GM18517 (cell line): ENCODE results near the gene TTLL11.

Experiments used
- ATAC-seq: cut with Tn5 transposase; IDR thresholded peaks from one replicate; pipeline ENCODE4 v1.9.1; 2021; ENCODE audit warnings: mild to moderate bottlenecking, moderate library complexity; ENCODE audit not compliant: unreplicated experiment

The TTLL11 gene

DNA sequence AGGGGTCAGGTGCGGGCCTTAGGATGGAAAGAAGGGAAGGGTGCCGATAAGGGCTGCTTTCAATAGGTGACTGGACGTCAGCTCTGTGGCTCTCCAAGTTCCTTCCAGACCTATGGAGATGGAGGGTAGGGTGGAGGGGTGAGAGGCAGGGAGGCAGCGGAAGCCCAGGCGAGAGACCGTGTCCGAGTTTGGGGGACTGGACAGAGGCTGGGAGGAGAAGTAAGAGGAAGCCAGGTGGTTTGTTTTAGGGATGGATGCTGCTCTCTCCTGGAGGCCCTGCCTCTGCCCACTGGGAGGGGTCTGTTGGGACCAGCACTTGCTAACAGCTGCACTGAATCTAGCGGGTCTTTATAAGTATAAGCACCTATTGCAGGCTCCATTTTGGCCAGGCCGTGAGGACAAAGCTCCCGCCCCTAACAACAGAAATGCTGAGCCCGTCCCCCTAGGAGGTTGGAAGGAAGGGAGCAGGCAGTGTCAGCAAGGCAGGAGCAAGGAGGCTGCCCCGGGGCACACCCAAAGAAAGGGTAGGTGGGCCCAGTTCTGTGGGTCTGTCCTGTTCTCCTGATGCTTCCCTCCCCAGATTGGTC is 274.2 kb downstream of the TTLL11 start:
- no peak for ATAC-seq

GRCh38 chr9:121818016-121818661 is 275.0 kb downstream of the TTLL11 start:
- no peak for ATAC-seq

- ATAC-seq = no peak
Observed at GRCh38 chr9:121817476-121817875, 275.6 kb downstream of the TTLL11 start.

GRCh38 chr9:121816845-121817450 is 276.2 kb downstream of the TTLL11 start:
- no peak for ATAC-seq

GRCh38 chr9:121816449-121816817 is 276.7 kb downstream of the TTLL11 start:
- no peak for ATAC-seq

- ATAC-seq = no peak
Observed at GRCh38 chr9:121815546-121816448, 277.3 kb downstream of the TTLL11 start.

DNA sequence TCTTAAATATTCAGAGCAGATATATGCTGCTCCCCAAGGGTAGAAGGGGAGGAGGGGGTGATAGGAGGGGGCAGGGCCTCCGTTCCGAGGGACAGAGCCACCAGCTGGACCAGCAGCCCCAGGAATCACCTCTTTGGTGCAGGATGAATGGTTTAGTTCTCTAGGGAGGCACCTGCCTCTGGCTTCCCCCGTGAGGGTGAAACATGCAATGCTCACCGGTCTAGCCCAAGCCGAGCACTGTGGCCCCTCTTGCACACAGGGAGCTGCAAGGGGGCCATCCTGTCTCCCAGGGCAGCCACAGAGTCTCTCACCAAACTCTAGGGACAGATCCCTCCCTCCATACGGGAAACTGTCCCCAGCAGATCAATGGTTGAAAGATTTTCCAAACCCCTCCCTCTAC is 278.0 kb downstream of the TTLL11 start:
- ATAC-seq = no peak

- no peak for ATAC-seq
Observed at GRCh38 chr9:121814594-121814993, 278.5 kb downstream of the TTLL11 start.

DNA sequence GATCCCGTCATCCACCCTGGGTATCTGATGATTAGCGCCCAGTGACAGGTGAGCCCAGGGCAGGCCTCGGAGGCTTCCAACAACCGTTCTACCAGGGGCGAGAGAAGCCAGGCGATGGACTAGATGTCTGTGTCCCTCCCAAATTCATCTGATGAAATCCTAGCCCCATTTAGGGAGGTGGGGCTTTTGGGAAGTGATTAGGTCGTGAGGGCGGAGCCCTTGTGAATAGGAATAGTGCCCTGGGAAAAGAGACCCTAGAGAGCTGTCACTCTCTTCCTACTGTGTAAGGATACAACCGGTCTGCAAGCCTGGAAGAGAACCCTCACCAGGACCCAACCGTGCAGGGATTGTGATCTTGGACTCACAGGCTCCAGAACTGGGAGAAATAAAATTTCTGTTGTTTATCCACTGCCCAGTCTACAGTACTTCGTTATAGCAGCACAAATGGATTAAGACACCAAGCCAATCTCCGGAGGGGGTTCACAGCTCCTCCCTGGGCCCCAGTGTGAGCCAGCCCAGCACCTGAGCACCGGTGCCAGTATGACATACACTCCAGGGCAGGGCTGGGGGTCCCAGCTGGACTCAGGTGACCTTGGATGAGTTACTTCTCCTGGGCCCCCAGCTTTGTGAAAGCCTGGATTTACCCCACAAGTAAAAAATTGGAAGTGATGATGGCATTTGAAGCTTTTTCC is 279.4 kb downstream of the TTLL11 start:
- ATAC-seq = no peak

GRCh38 chr9:121812159-121812735 is 280.9 kb downstream of the TTLL11 start:
- ATAC-seq = no peak

GRCh38 chr9:121811751-121812150 is 281.4 kb downstream of the TTLL11 start:
- no peak for ATAC-seq

DNA sequence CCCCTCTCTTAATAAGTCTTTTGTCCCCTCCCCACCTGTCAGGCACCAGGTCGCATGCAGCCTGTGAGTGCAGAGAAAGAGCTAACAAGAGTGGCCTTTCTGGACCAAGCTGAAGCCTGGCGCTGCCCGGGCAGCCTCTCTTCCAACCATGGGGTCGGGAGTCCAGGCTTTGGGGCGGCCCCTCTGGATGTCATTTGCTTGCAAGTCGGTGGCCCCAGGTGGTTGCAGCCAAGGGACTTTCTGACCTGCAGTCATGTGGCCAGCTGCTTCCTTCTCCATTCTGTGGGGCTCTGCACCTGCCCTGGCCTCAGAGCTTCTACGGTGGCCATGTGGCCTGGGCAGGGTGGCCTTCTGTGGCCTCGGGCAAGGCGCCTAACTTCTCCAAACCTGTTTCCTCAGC is 282.0 kb downstream of the TTLL11 start:
- no peak for ATAC-seq

DNA sequence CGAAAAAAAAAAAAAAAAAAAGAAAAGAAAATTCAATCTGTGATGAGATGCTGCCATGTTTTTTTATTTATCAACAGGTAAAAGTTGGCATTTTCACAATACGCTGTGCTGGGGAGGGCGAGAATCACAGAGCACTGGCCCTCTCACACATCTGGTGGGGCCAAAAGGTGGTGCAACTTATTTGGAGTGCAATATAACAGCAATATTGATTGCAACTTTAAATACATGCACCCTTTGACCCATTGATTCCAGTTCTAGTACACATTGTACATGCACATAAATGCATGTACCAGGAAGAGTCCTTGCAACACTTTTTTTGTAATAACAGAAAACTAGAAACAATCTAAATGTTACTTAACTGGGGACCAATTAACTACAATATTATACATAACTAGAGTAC is 282.6 kb downstream of the TTLL11 start:
- no peak for ATAC-seq

- no peak for ATAC-seq
Observed at GRCh38 chr9:121809356-121810050, 283.6 kb downstream of the TTLL11 start.

DNA sequence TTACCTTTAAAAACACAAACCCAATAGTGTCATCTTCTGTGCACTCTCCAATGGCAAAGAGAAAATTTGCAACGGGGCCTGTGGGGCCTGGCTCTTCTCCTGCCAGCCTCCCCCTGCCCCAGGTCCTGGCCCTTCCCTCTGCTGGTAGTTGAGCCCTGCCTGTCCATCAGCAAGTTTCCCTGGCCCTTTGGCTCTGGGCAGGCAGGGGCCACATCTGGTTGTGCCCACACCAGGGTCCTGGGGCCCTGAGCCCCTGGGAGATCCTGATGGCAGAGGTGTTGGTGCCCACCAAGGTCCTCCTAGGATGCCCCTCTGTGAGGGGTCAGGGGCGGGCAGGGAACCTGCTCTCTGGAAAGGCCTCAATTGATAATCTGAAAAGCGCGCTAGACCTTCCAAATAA is 284.3 kb downstream of the TTLL11 start:
- ATAC-seq = no peak

GRCh38 chr9:121807823-121808278 is 285.3 kb downstream of the TTLL11 start:
- ATAC-seq = no peak

GRCh38 chr9:121807069-121807822 is 285.9 kb downstream of the TTLL11 start:
- ATAC-seq = no peak

- ATAC-seq = no peak
Observed at GRCh38 chr9:121802753-121803152, 290.4 kb downstream of the TTLL11 start.

DNA sequence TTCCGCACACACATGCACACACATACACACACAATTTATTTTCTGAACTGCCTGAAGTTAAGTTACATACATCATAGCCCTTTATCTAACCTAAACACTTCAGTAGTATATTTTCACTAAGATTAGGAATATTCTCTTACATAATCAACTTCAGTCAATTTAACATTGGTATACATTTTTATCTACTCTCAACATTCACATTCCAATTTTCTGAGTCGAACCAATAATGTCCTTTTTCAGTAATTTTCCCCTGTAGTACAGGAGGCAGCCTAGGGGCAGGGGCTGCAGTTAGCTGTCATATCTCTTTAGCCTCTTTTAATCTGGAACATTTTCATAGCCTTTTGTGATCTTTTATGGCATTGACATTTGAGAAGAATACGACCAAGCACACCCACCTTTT is 291.5 kb downstream of the TTLL11 start:
- no peak for ATAC-seq
